Skeletal muscle tissue (tissue), 4 donors: ENCODE measurements around the gene PHRF1. TPM values are rescaled to one million over a fixed set of nuclear protein-coding genes. Genes with fewer than 3 reads are reported as not detected.

Experiments used
- H3K27ac ChIP-seq: one replicate; pipeline ENCODE4 v1.7.0; 2013; ENCODE audit warnings: mild to moderate bottlenecking, low read depth, low read length, inconsistent platforms
- H3K27me3 ChIP-seq, 3 donors: one replicate each; pipeline ENCODE4 v1.7.0; 2013; ENCODE audit warnings: low read length in 3 of 3; ENCODE audit not compliant: control insufficient read depth in 3 of 3, insufficient read depth in 3 of 3
- H3K36me3 ChIP-seq, 3 donors: one replicate each; pipeline ENCODE4 v1.7.0; 2013; ENCODE audit warnings: low read length in 3 of 3; ENCODE audit not compliant: control insufficient read depth in 3 of 3, insufficient read depth in 3 of 3
- H3K4me1 ChIP-seq, 3 donors: one replicate each; pipeline ENCODE4 v1.7.0; 2013; ENCODE audit warnings: low read length in 3 of 3, mild to moderate bottlenecking in 3 of 3; ENCODE audit not compliant: control insufficient read depth in 3 of 3, insufficient read depth in 3 of 3
- H3K4me3 ChIP-seq, 3 donors: one replicate each; pipeline ENCODE4 v1.7.0; 2013; ENCODE audit warnings: low read length in 3 of 3
- H3K9ac ChIP-seq, 3 donors: one replicate each; pipeline ENCODE4 v1.7.0; 2013; ENCODE audit warnings: low read length in 3 of 3, mild to moderate bottlenecking in 3 of 3, moderate library complexity in 2 of 3, low read depth in 1 of 3
- H3K9me3 ChIP-seq, 3 donors: one replicate each; pipeline ENCODE4 v1.7.0; 2013; ENCODE audit warnings: low read length in 3 of 3; ENCODE audit not compliant: control insufficient read depth in 3 of 3
- total RNA-seq: library from RNA; depleted of rRNA; stranded (reverse); fragments of >200 nt; gene quantifications from one replicate; pipeline ENCODE4 v1.2.3, GENCODE V29; 2014
- donor health status: Osteomylitis.

The PHRF1 gene
- total RNA-seq, 1 donor from 2014 or later = 21.9 TPM

- no peaks in the 10 kb centered on the region for H3K36me3 ChIP-seq
- peaks cover 29 to 57% (median 38%) of the 10 kb centered on the region in 3 donors for H3K27me3 ChIP-seq
- no peak overlapping the region for H3K9ac ChIP-seq
- H3K9me3 ChIP-seq = no peaks in the 10 kb centered on the region
- peaks cover 0 to 7% (median 7%) of the 10 kb centered on the region in 3 donors for H3K4me1 ChIP-seq
- H3K4me3 ChIP-seq = no peak overlapping the region
- H3K27ac ChIP-seq = no peak overlapping the region
These were observed 25.1 kb upstream of the PHRF1 start for GRCh38 chr11:551131-551530.

GRCh38 chr11:551596-551995 is 24.7 kb upstream of the PHRF1 start:
- Histone ChIP-seq H3K27me3 (peaks cover 33 to 61% (median 43%) of the 10 kb centered on the region in 3 donors), H3K4me3 (no peak overlapping the region), H3K36me3 (no peaks in the 10 kb centered on the region), H3K4me1 (peaks cover 0 to 7% (median 7%) of the 10 kb centered on the region in 3 donors), H3K9me3 (no peaks in the 10 kb centered on the region), H3K27ac (no peak overlapping the region), H3K9ac (no peak overlapping the region)

- Histone ChIP-seq H3K27ac (no peak overlapping the region), H3K27me3 (peaks cover 46 to 74% (median 59%) of the 10 kb centered on the region in 3 donors), H3K9me3 (no peaks in the 10 kb centered on the region), H3K4me1 (peaks cover 0 to 7% (median 7%) of the 10 kb centered on the region in 3 donors), H3K4me3 (no peak overlapping the region), H3K9ac (no peak overlapping the region), H3K36me3 (no peaks in the 10 kb centered on the region)
These were observed 22.9 kb upstream of the PHRF1 start for GRCh38 chr11:553083-553987.

DNA sequence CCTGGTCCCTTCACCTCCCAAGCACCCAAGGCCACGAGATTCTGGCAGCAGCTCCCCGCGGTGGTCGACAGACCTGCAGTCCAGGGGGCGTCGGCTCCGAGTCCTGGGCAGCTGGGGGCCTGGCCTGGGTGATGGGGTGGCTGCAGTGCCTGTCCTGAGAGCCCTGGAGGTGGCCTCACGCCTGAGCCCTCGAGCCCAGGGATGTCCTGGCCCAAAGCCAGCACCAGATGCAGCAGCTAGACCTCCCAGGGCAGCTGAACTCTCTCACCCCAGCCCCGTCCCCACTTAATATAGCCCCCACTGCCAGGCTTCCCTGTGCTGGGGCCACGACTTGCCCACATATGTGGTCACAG is 22.3 kb upstream of the PHRF1 start:
- no peak overlapping the region for H3K4me3 ChIP-seq
- peaks cover 46 to 79% (median 61%) of the 10 kb centered on the region in 3 donors for H3K27me3 ChIP-seq

GRCh38 chr11:554428-555226 is 21.6 kb upstream of the PHRF1 start:
- no peak overlapping the region for H3K27ac ChIP-seq
- peaks cover 0 to 7% (median 7%) of the 10 kb centered on the region in 3 donors for H3K4me1 ChIP-seq
- H3K36me3 ChIP-seq = no peaks in the 10 kb centered on the region
- peak overlapping the region in 1 of 3 donors; percentile 3 for H3K9ac ChIP-seq
- peaks cover 46 to 83% (median 65%) of the 10 kb centered on the region in 3 donors for H3K27me3 ChIP-seq
- no peaks in the 10 kb centered on the region for H3K9me3 ChIP-seq
- H3K4me3 ChIP-seq = peak overlapping the region in 2 of 3 donors; percentile 6 to 32

More for the DNA sequence above, 22.3 kb upstream of the PHRF1 start:
- Histone ChIP-seq H3K36me3 (no peaks in the 10 kb centered on the region), H3K9me3 (no peaks in the 10 kb centered on the region), H3K27ac (no peak overlapping the region), H3K9ac (no peak overlapping the region), H3K4me1 (peaks cover 0 to 7% (median 7%) of the 10 kb centered on the region in 3 donors)

DNA sequence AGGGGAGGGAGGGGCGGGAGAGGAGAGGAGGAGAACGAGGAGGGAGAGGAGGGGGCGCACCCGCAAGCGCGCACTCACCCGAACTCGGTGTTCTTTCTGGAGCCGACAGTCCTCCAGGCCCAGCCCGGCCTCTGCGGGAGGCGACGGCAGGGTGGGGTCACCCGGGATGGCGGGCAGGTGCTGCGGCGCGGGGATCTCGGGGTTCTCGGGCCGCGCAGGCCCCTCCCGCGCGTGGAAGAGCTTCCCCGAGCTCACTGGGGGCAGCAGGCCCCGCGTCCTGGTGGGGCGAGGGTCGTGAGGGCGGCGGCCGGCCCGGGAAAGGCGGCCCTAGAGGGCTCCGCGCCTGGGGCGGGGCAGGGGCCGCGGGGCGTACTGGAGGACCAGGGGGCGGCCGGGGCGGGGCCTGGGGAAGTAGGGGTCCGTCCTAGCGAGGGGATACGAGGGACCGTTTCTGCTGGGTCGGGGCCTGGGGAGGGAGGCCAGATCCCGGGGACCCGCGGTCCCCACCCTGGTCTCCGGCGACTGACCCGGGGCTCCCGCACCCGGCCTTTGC is 21.0 kb upstream of the PHRF1 start:
- Histone ChIP-seq H3K9ac (no peak overlapping the region), H3K27me3 (peaks cover 46 to 79% (median 70%) of the 10 kb centered on the region in 3 donors), H3K4me1 (peaks cover 3 to 11% (median 10%) of the 10 kb centered on the region in 3 donors), H3K36me3 (no peaks in the 10 kb centered on the region), H3K4me3 (no peak overlapping the region), H3K9me3 (no peaks in the 10 kb centered on the region), H3K27ac (no peak overlapping the region)

GRCh38 chr11:555780-556661 is 20.2 kb upstream of the PHRF1 start:
- H3K4me3 ChIP-seq = no peak overlapping the region
- peaks cover 42 to 74% (median 66%) of the 10 kb centered on the region in 3 donors for H3K27me3 ChIP-seq
- H3K27ac ChIP-seq = no peak overlapping the region

DNA sequence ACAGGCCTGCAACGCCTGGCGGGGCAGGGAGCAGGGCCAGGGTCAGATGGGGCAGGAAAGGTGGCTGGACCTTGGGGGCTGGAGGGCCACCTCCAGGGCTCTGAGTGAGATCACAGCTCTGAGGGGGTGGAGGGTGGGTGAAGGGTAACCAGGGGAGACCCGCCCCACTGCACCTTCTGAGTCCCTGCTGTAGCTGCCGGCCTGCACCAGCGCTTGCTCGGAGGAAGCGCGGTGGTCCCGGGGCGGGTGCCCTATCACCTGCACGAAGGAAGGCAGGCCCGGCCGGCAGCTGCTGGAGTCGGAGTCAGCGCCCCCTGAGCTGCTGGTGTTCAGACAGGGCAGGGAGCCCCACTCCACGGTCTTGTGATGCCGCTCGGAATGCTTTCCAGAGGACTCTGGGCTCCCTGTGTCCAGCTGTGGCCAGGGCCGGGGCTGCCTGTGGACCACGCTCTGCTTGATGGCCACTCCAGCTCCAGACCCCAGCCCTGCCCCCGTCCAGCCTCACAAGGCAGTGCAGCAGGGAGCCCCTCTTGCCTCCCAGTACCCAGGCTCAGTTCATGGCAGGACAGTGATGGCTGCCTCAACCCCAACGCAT is 19.5 kb upstream of the PHRF1 start:
- no peak overlapping the region for H3K9ac ChIP-seq
- H3K27me3 ChIP-seq = peaks cover 42 to 68% (median 66%) of the 10 kb centered on the region in 3 donors

More at GRCh38 chr11:555780-556661, 20.2 kb upstream of the PHRF1 start:
- Histone ChIP-seq H3K4me1 (peaks cover 5 to 13% (median 11%) of the 10 kb centered on the region in 3 donors), H3K36me3 (no peaks in the 10 kb centered on the region), H3K9me3 (no peaks in the 10 kb centered on the region), H3K9ac (no peak overlapping the region)

More for the DNA sequence above, 19.5 kb upstream of the PHRF1 start:
- no peak overlapping the region for H3K27ac ChIP-seq
- no peak overlapping the region for H3K4me3 ChIP-seq
- H3K9me3 ChIP-seq = no peaks in the 10 kb centered on the region
- no peaks in the 10 kb centered on the region for H3K36me3 ChIP-seq
- peaks cover 12 to 20% (median 17%) of the 10 kb centered on the region in 3 donors for H3K4me1 ChIP-seq
